ENCODE data around the gene KCTD1.

KCTD1 gene

GRCh38 chr18:26482569-26482968 lies 65.8 kb downstream of the KCTD1 start:
- DNase-seq (ENCODE audit: low read depth, low spot score) = no peak

GRCh38 chr18:26480897-26481795 lies 67.2 kb downstream of the KCTD1 start:
- DNase-seq (ENCODE audit: low read depth, low spot score) = no peak

- no peak for DNase-seq (ENCODE audit: low read depth, low spot score)
Measured at GRCh38 chr18:26479681-26480079, 68.7 kb downstream of the KCTD1 start.

GRCh38 chr18:26479065-26479680 lies 69.2 kb downstream of the KCTD1 start:
- peak; percentile 30 for DNase-seq (ENCODE audit: low read depth, low spot score)

GRCh38 chr18:26477828-26478466 lies 70.4 kb downstream of the KCTD1 start:
- no peak for DNase-seq (ENCODE audit: low read depth, low spot score)

- no peak for DNase-seq (ENCODE audit: low read depth, low spot score)
Measured at GRCh38 chr18:26476697-26477096, 71.7 kb downstream of the KCTD1 start.

GRCh38 chr18:26474542-26474941 lies 73.8 kb downstream of the KCTD1 start:
- DNase-seq (ENCODE audit: low read depth, low spot score) = no peak

- no peak for DNase-seq (ENCODE audit: low read depth, low spot score)
Measured at GRCh38 chr18:26473672-26474071, 74.7 kb downstream of the KCTD1 start.

GRCh38 chr18:26471826-26472225 lies 76.5 kb downstream of the KCTD1 start:
- DNase-seq (ENCODE audit: low read depth, low spot score) = no peak

- DNase-seq (ENCODE audit: low read depth, low spot score) = no peak
Measured at GRCh38 chr18:26471027-26471426, 77.3 kb downstream of the KCTD1 start.

- DNase-seq (ENCODE audit: low read depth, low spot score) = no peak
Measured at GRCh38 chr18:26470011-26470637, 78.2 kb downstream of the KCTD1 start.

GRCh38 chr18:26468931-26469340 lies 79.4 kb downstream of the KCTD1 start:
- no peak for DNase-seq (ENCODE audit: low read depth, low spot score)

GRCh38 chr18:26466026-26466425 lies 82.3 kb downstream of the KCTD1 start:
- DNase-seq (ENCODE audit: low read depth, low spot score) = no peak

- no peak for DNase-seq (ENCODE audit: low read depth, low spot score)
Measured at GRCh38 chr18:26465431-26465830, 82.9 kb downstream of the KCTD1 start.

- no peak for DNase-seq (ENCODE audit: low read depth, low spot score)
Measured at GRCh38 chr18:26464128-26465011, 84.0 kb downstream of the KCTD1 start.

- DNase-seq (ENCODE audit: low read depth, low spot score) = no peak
Measured at GRCh38 chr18:26462355-26462754, 86.0 kb downstream of the KCTD1 start.

- DNase-seq (ENCODE audit: low read depth, low spot score) = no peak
Measured at GRCh38 chr18:26461405-26461804, 86.9 kb downstream of the KCTD1 start.

- DNase-seq (ENCODE audit: low read depth, low spot score) = no peak
Measured at GRCh38 chr18:26460449-26461091, 87.8 kb downstream of the KCTD1 start.

GRCh38 chr18:26459884-26460283 lies 88.5 kb downstream of the KCTD1 start:
- no peak for DNase-seq (ENCODE audit: low read depth, low spot score)

GRCh38 chr18:26459340-26459739 lies 89.0 kb downstream of the KCTD1 start:
- no peak for DNase-seq (ENCODE audit: low read depth, low spot score)
